ENCODE measurements around the gene HYCC2.

HYCC2 gene

GRCh38 chr2:201111096-201111495 is 39.6 kb upstream of the HYCC2 start:
- Histone ChIP-seq H3K36me3 (ENCODE audit: insufficient read depth) (no peaks in the 10 kb centered on the region), H3K27ac (no peak overlapping the region), H3K79me2 (ENCODE audit: insufficient read depth, low read depth) (peaks cover 19% of the 10 kb centered on the region), H3K4me2 (no peak overlapping the region), H2AFZ (ENCODE audit: low read depth) (no peak overlapping the region), H3K4me3 (IDR thresholded peaks at IDR 0.05; ENCODE audit: insufficient read depth, low read depth, low read length) (no peak overlapping the region), H4K20me1 (ENCODE audit: insufficient read depth) (no peaks in the 10 kb centered on the region), H3K27me3 (ENCODE audit: insufficient read depth, low read depth) (no peaks in the 10 kb centered on the region), H3K9ac (no peak overlapping the region), H3K4me1 (ENCODE audit: low read depth, poor library complexity, severe bottlenecking) (peaks cover 23% of the 10 kb centered on the region)
- TF ChIP-seq, protein P1, sequence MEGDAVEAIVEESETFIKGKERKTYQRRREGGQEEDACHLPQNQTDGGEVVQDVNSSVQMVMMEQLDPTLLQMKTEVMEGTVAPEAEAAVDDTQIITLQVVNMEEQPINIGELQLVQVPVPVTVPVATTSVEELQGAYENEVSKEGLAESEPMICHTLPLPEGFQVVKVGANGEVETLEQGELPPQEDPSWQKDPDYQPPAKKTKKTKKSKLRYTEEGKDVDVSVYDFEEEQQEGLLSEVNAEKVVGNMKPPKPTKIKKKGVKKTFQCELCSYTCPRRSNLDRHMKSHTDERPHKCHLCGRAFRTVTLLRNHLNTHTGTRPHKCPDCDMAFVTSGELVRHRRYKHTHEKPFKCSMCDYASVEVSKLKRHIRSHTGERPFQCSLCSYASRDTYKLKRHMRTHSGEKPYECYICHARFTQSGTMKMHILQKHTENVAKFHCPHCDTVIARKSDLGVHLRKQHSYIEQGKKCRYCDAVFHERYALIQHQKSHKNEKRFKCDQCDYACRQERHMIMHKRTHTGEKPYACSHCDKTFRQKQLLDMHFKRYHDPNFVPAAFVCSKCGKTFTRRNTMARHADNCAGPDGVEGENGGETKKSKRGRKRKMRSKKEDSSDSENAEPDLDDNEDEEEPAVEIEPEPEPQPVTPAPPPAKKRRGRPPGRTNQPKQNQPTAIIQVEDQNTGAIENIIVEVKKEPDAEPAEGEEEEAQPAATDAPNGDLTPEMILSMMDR (conservative IDR thresholded peaks at IDR 0.05; ENCODE audit: low read depth, low read length): no peak

DNA sequence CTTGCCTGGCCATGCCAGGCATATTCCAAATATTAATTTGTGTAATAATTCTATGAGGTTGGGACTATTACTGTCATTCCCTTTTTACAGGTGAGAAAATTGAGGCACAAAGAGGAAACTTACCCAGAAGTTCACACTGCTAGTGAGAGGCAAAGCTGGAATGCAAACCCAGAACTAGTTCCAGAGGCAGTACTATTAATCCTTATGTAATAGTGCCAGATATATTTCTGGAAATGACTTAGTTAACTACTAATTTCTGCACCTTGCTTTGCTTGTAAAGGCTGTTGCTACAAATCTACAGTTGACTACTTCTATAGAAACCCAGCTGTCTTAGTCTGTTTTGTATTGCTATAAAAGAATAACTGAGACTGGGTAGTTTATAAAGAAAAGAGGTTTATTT is 39.1 kb upstream of the HYCC2 start:
- Histone ChIP-seq H3K27me3 (ENCODE audit: insufficient read depth, low read depth) (no peaks in the 10 kb centered on the region), H3K36me3 (ENCODE audit: insufficient read depth) (no peaks in the 10 kb centered on the region), H3K4me1 (ENCODE audit: low read depth, poor library complexity, severe bottlenecking) (peaks cover 22% of the 10 kb centered on the region), H2AFZ (ENCODE audit: low read depth) (no peak overlapping the region), H3K27ac (no peak overlapping the region), H3K79me2 (ENCODE audit: insufficient read depth, low read depth) (peaks cover 14% of the 10 kb centered on the region), H4K20me1 (ENCODE audit: insufficient read depth) (no peaks in the 10 kb centered on the region), H3K9ac (no peak overlapping the region), H3K4me2 (no peak overlapping the region), H3K4me3 (IDR thresholded peaks at IDR 0.05; ENCODE audit: insufficient read depth, low read depth, low read length) (no peak overlapping the region)
- TF ChIP-seq, protein P1 (conservative IDR thresholded peaks at IDR 0.05; ENCODE audit: low read depth, low read length): no peak

DNA sequence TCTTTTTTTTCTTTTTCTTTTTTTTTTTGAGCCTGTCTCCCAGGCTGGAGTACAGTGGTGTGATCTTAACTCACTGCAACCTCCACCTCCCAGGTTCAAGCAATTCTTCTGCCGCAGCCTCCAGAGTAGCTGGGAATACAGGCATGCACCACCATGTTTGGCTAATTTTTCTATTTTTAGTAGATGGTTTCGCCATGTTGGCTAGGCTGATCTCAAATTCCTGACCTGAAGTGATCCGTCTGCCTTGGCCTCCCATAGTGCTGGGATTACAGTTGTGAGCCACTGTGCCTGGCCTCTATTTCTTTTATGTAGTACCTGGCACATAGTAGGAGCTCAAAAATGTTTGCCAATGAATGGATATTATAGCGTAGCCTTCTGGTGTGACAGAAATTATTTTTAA is 37.7 kb upstream of the HYCC2 start:
- Histone ChIP-seq H3K9ac (no peak overlapping the region), H3K27ac (no peak overlapping the region), H3K4me2 (no peak overlapping the region), H4K20me1 (ENCODE audit: insufficient read depth) (no peaks in the 10 kb centered on the region), H2AFZ (ENCODE audit: low read depth) (no peak overlapping the region), H3K27me3 (ENCODE audit: insufficient read depth, low read depth) (no peaks in the 10 kb centered on the region), H3K4me3 (IDR thresholded peaks at IDR 0.05; ENCODE audit: insufficient read depth, low read depth, low read length) (no peak overlapping the region), H3K4me1 (ENCODE audit: low read depth, poor library complexity, severe bottlenecking) (peaks cover 8% of the 10 kb centered on the region), H3K36me3 (ENCODE audit: insufficient read depth) (no peaks in the 10 kb centered on the region), H3K79me2 (ENCODE audit: insufficient read depth, low read depth) (0 out of 2 replicates have a peak, but pooled peaks cover under 1% of the 10 kb centered on the region)
- TF ChIP-seq, protein P1 (conservative IDR thresholded peaks at IDR 0.05; ENCODE audit: low read depth, low read length): no peak

DNA sequence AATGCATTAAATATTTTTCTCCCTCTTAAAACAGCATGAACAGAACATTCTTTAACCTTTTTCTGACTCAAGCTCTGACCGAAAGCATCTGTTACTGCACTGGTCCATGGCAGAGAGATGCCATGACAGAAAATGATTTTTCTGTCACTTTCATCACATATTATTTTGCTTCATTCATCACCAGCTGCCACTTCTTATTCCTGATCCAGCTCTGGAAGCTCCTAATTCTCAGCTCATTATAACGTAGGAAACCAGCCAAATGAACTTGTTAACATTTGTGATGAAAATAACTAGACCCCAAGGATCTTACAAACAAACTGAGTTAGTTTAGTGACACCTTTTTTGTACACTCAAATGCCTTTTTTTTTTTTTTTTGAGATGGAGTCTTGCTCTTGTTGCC is 36.9 kb upstream of the HYCC2 start:
- no peak overlapping the region for H3K9ac ChIP-seq
- no peak overlapping the region for H2AFZ ChIP-seq (ENCODE audit: low read depth)
- TF ChIP-seq, protein P1 (conservative IDR thresholded peaks at IDR 0.05; ENCODE audit: low read depth, low read length): no peak
- H3K27me3 ChIP-seq (ENCODE audit: insufficient read depth, low read depth): no peaks in the 10 kb centered on the region
- H3K4me3 ChIP-seq (IDR thresholded peaks at IDR 0.05; ENCODE audit: insufficient read depth, low read depth, low read length): no peak overlapping the region
- no peak overlapping the region for H3K27ac ChIP-seq
- no peak overlapping the region for H3K4me2 ChIP-seq
- H3K79me2 ChIP-seq (ENCODE audit: insufficient read depth, low read depth): no peaks in the 10 kb centered on the region
- no peaks in the 10 kb centered on the region for H3K36me3 ChIP-seq (ENCODE audit: insufficient read depth)
- no peaks in the 10 kb centered on the region for H4K20me1 ChIP-seq (ENCODE audit: insufficient read depth)
- H3K4me1 ChIP-seq (ENCODE audit: low read depth, poor library complexity, severe bottlenecking): peaks cover 7% of the 10 kb centered on the region

All from KMS-11 (cell line).